CD4-positive, alpha-beta T cell treated with Interleukin-17A for 4 hours (primary cell): ENCODE data around the gene HMMR.
A peak's percentile ranks its signal among the peaks of the same experiment; 100 is the strongest.
"Not testable (repeated sequence)": the region's sequence is repeated elsewhere in the genome, so short reads cannot be mapped to it uniquely, and the experiment has no call there.

Experiments
- DNase-seq: peaks from one replicate; pipeline ENCODE4 v3.0.0-alpha.2; 2020; ENCODE audit warnings: mixed read lengths

Gene HMMR

DNA sequence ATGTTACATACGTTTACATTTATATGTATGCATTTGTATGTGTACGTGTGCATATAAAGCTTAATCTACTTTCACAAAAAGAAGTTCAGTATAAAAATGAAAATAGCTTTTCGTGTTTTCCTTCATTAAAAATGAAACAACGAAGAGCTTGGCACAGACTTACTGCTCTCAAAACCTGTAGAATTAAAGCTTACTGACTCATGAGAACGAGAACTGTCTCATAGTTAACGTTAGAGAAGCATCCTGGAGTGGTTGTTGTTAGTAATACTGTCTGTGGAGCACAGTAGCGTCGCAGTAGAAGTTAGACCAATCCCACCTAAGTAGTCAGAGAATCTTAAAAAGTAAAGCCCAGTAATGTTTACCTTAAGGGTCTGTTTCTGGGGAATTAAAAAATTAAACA is 46.3 kb downstream of the HMMR start:
- DNase-seq, result peak; percentile 26

DNA sequence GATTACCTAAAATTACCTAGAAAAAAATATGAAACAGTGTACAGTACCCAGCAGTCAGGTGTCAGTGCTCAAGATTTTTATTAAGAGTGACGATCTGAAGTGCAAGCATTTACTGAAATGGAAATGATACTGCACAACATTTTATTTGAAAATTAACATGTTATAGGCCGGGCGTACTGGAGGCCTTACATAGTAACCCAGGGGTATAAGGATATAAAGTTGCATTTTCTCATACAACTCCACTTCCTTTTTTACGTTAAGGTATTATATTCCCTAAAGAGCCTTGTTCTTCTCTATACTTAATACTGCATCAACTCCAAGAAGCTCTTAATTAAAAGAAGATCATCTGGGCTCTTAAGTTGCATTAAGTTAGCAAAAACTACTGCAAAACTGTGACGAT is 48.3 kb downstream of the HMMR start:
- DNase-seq, result no peak

DNA sequence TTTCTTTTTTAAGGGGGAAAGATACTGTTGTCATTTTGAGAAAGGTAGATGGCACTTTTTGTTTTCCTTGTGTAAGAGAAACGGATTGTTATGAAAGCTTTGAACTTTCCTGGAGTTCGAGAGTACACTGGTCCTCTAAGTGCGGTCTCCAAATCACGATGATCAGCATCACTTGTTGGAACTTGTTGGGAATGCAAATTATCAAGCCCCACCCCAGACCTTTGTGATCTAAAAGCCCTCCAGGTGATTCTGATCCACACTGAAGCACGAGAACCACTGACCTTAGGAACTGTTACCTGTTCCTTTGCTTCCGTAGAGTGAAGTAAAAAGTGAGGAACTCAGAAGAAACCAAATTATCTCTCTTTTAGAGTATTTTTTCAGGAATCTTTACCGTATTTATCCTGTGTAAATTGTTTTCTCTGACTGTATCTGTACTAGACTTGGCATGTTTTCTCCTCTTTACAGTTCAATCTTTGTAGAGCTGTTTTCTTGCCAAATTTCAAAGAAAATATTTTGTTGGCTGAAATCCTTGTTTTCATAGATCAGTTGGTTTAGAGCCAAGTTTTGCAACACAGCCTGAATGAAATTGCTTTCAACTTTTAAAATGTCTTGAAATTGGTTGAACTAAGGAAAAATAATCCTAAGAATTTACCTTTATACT is 49.0 kb downstream of the HMMR start:
- DNase-seq, result no peak

DNA sequence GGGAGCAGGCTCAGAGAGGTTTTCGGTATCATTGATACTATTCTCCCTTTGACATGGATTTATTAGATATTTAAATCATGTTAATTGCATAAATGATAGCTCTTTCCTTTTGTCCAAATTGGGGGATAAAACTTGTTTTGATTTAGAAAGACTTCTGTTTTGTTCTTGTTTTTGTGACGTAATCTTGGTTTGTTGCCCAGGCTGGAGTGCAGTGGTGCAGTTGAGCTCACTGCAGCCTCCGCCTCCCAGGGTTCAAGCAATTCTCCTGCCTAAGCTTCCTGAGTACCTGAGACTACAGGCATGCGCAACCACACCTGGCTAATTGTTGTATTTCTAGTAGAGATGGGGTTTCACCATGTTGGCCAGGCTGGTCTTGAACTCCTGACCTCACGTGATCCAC is 52.1 kb downstream of the HMMR start:
- DNase-seq, result no peak

DNA sequence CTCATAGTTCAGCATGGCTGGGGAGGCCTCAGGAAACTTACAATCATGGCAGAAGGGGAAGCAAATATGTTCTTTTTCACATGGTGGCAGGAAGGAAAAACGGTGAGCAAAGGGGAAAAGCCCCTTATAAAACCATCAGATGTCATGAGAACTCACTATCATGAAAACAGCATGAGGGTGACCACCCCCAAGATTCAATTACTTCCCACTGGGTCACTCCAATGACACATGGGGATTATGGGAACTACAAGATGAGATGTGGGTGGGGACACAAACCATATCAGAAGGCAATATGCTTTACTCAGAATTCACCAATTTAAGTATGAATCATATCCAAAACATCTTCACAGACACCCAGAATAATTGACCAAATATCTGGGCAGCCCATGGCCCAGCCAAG is 64.7 kb downstream of the HMMR start:
- no peak for DNase-seq

DNA sequence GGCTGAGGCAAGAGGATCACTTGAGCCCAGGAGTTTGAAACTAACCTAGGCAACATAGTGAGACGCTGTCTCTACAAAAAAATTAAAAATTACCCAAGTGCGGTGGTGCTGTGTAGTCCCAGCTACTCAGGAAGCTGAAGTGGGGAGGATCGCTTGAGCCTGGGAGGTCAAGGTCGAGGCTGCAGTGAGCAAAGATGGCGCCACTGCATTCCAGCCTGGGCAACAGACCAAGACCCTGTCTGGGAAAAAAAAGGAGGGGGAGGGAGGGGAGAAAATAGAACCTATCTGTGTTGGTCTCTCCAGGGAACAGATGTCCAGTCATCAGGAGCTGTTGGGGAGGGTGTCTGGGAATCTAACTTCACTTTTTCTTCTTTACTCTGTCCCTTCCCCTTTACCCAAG is 69.3 kb downstream of the HMMR start:
- no peak for DNase-seq

DNA sequence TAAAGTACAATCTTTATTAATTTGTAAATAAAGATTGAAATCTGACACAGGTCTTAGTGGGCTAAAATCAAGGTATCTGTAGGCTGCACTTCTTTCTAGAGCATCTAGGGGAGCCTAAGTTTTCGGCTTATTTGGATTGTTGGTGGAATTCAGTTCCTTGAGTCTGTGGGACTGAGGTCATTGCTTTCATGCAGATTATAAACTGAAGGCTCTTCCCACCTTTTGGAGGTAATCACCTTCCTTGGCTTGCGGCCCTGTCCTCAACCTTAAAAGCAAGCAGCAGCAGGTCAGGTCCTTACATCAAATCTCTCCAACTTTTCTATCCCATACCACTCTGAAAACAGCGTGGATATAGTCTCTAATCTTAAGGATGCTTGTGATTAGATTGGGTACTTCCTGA is 70.8 kb downstream of the HMMR start:
- DNase-seq, result no peak

DNA sequence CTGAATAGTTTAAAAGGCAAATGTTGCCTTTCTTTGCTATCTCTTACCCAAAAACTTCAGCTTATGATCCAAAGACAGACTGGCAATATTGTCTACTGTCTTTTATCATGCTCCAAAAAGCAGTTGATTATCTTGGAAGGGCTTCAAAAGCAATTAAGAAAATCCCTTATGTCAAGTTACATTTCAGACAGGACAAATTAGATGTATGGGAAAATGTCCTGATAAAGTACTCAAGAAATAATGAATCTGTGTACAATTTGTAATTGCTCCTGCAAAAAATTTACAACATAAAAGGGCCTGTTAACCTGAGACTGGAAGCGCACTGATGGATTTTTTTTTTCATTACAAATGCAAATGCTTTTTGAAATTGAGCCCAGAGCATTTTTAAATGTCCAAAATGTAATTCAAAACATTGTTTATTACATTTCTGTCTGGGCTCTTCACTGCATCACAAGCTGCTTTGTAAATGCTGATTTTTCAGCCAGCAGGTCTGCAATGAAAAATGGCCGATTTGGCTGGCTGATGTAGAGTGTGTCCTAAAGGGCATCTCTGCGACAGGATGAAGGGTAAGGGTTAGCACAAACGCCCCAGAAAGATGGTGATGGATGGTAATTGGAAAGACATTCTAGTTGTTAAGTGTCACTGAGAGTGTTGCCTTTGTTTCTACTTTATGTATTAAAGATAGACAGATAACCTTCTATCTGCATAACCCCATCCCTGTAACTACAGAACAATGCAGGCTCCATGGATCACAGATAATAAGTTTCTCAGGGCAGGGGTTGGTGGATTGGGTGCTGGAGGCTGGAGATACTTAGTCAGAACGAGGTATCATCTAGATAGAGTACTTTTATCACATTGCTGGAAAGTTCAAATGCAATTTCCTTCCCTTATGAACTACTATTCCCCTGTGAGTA is 72.0 kb downstream of the HMMR start:
- DNase-seq, result no peak

DNA sequence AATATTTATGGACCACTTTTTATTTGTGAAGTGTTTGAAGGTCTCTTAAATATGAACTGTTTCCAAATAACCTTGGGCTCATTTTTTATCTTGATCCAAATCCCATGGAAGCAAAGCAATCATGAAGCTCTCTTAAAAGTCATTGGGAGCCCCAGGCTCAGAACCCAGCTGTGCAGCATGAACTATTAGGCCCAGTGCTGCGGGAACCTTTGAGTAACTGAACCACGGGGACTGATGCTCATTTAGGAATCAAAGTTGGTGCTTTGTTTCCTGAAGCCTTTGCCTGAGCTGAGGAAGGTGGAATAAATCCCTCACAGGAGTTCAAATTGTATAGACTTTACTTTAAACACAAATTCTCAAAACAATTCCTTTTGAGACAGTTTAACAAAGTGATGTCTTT is 72.8 kb downstream of the HMMR start:
- DNase-seq, result no peak

DNA sequence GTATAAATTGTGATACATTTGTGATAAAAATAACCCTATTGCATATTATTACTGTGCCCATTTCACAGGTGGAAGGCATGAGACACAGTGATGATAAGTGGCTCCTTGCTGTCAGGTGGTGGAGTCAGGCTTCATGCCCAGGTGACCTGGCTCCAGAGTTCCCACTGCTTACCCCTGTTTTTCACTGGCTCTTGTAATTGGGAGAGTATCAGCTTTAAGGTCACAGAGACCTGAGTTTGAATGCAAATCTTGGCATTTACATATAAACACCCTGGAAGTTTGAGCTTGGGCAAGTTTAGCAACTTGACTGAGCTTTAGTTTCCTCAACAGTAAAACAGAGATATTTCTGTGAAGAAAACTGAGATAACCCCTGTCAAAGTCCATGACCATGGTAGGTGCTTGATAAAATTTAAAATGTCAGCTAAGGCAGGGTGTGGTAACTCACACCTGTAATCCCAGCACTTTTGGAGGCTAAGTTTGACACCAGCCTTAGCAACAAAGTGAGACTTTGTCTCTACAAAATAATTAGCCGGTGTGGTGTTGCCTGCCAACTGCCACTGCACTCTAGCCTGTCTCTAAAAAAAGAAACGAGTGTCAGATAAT is 74.2 kb downstream of the HMMR start:
- no peak for DNase-seq

DNA sequence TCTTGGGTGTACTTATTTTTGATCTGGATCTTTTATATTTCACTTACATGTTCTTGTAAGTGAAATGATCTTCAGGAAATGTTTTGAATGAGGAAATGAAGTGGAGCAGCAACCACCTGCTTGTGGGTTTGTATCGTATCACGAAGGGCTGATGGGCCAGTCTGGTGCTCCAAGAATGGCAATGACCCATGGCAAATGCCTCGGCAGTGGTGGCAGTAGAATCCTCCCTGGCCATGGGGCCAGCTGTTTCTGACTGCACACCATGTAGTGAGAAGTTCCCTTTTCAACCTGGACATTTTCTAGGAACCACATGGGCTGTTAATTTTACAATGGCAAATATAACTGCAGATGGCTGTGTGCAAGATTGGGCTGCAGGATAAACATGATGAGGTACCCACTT is 74.9 kb downstream of the HMMR start:
- no peak for DNase-seq

DNA sequence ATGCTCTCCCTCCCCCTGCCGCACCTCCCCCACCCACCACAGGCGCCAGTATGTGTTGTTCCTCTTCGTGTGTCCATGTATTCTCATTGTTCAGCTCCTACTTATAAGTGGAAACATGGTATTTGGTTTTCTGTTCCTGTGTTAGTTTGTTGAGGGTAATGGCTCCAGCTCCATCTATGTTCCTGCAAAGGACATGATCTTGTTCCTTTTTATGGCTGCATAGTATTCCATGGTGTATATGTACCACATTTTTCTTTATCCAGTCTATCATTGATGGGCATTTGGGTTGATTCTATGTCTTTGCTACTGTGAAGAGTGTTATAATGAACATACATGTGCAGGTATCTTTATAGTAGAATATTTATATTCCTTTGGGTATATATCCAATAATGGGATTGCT is 76.0 kb downstream of the HMMR start:
- not testable (repeated sequence) for DNase-seq

DNA sequence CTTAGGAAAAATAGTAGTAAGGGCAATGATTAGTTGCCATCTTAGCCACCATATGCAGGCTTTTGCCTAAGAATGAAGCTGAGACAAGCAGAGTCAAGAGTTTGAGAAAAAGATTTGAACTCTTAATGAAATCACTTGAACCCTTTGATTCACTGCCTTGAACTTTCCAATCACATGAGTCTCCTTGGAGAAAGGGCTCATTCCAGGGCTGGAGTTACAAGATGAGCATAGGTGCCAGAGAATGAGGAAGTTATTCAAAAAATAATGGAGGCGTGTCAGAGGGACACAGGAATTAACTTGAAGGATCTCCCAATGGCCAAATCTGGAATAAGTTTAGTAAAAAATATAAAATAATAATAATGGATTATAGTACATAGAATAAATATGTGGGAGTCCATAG is 80.3 kb downstream of the HMMR start:
- DNase-seq, result no peak
